ENCODE measurements around the gene ZFHX2.

GRCh38 chr14:23551266-23552028 is at the start of gene ZFHX2:
- TF ChIP-seq CTCF (IDR thresholded peaks at IDR 0.05) (no peak), ZFX (IDR thresholded peaks at IDR 0.05; ENCODE audit: borderline replicate concordance) (no peak)
